Astrocyte (in vitro differentiated cells and primary cell): Measurements from ENCODE around the gene PPP6R3.

Experiments used
- EZH2 ChIP-seq: IDR thresholded peaks from 2 replicates; pipeline ENCODE4 v1.6.1; 2012; ENCODE audit warnings: mild to moderate bottlenecking, low read length, inconsistent platforms; ENCODE audit not compliant: insufficient read depth
- TF ChIP-seq, protein P1 (sequence below): IDR thresholded peaks from 2 replicates; pipeline ENCODE4 v1.5.1; 2011; ENCODE audit warnings: low read depth, mild to moderate bottlenecking, inconsistent platforms, low read length, moderate library complexity; ENCODE audit not compliant: insufficient read depth

DNA sequence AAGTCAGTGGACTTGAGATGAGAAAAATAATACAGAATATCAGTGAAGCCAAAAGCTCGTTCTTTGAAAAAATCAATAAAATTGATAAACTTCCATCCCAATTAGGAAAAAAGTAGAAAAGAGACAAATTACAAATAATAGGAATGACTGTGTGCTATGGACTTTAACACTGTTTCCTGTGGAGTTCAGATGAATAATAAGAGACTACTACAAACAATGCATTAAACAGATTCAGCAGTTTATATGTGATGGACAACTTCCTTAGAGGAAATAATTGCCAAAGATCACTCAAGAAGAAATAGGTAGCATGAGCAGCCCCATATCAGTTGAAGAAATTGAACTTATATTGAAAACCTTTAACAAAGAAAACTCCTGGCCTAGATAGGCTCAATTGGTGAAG, 99.7 kb downstream of the PPP6R3 start:
- TF ChIP-seq, protein P1, sequence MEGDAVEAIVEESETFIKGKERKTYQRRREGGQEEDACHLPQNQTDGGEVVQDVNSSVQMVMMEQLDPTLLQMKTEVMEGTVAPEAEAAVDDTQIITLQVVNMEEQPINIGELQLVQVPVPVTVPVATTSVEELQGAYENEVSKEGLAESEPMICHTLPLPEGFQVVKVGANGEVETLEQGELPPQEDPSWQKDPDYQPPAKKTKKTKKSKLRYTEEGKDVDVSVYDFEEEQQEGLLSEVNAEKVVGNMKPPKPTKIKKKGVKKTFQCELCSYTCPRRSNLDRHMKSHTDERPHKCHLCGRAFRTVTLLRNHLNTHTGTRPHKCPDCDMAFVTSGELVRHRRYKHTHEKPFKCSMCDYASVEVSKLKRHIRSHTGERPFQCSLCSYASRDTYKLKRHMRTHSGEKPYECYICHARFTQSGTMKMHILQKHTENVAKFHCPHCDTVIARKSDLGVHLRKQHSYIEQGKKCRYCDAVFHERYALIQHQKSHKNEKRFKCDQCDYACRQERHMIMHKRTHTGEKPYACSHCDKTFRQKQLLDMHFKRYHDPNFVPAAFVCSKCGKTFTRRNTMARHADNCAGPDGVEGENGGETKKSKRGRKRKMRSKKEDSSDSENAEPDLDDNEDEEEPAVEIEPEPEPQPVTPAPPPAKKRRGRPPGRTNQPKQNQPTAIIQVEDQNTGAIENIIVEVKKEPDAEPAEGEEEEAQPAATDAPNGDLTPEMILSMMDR, result no peak
- no peak for TF ChIP-seq EZH2
